NOMO-1 treated with dmso at 0.1 percent for 144 hours (cell line): ENCODE results near the gene RASAL2.
A peak's percentile ranks its signal among the peaks of the same experiment; 100 is the strongest.
"Not testable (repeated sequence)": the region's sequence is repeated elsewhere in the genome, so short reads cannot be mapped to it uniquely, and the experiment has no call there.

ENCODE experiments used
- DNase-seq: peaks from one replicate; lab custom pipeline; 2025; ENCODE audit not compliant: unreplicated experiment; lab: John Stamatoyannopoulos, UW

The RASAL2 gene

DNA sequence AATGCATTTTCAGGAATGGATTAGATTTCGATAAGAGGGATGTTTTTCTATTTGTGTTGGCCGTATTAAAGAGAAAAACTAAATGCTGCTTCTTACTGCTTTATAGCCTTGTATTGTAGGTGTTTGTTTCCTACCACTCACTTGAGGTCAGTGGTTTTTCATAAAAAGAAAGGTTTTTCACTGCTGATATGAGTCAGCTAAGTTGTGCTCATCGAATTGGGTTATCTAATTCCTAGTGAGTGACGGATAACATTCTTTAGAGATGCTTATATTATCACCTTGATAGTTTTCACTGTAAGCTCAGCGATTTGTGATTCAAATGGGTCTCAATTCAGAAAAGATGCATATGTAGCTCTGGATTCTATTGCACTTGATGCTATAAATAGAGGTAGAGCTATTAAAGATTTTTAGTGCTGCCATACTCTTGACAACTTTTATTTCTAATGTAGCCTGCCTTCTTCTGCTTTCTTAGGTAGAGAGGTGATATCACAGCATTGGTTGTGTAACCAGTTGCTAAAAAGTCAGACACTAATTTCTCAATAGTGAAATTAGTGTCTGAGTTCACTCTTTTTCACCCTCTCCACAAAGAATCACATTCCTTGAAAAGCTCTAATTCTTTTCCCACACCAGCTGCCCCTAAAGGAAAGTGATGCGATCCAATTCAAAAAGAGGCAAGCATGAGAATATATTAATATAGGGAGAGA, 180.0 kb downstream of the RASAL2 start:
- DNase-seq: peak; percentile 44

DNA sequence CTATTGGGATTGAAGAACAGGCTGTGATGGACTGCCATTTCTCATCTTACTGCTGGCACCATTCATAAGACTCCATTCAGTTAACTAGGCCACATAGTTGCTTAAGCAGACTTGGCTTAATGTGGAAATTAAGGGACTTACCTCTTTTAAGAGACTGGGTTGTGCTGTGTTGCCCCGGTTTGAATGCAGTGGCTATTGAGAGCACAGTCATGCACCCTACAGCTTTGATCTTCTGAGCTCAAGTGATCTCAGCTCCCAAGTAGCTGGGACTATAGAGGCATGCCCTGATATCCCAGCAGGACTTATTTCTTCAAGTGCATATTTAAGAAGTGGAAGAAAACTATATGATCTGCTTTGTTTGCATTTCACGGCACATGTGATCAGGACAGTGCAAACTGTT, 181.1 kb downstream of the RASAL2 start:
- no peak for DNase-seq

DNA sequence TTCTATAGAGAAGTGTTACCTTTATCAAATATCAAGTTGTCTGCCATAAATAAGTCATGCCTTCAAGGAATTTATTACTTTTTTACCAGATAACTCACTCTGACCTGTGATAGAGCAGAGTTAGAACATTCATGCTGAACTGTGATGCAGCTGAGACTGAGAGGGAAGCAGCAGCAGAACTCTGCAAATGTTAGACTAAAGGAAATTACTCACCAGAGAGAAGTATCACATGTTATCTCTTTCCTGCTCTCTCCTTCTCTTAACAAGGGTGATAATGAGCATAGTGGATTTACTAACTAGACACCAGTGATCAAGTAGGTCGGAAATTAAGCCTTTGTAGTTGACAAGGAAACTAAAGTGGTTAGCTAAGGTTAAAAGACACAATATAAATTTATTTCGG, 181.6 kb downstream of the RASAL2 start:
- DNase-seq: no peak

DNA sequence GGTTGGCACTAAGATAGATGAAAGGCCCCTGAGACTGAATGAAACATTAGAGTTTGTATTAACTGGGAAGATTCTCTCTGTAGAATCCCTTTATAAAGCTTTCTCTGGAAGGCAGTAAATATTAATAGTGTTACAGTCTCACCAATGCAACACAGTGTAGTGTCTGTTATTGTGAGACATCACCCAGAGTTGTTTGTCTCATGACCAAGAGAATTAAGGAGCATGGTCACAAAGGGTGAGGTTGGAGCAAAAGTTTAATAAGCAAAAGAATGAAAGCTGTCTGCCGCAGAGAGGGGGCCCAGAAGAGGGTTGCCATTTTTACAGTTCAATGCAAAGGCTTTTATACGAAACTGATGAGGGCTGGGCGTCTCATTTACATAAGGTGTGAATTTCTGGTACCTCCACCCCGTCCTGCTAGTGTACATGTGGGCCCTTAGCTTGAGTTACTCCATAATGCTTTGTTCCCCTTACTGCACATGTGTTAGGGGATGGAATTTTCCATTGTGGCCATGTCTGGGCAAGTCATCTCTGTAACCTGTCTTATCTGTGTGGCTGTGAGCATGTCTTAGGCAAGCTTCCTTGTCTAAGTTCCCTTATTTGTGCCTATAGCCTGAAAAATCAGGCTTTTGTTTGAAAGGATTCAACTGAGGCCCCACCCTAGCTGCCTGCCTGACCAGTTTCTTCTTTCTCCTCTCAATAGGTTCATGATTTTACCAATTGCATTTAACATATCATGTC, 184.1 kb downstream of the RASAL2 start:
- peak; percentile 65 for DNase-seq

DNA sequence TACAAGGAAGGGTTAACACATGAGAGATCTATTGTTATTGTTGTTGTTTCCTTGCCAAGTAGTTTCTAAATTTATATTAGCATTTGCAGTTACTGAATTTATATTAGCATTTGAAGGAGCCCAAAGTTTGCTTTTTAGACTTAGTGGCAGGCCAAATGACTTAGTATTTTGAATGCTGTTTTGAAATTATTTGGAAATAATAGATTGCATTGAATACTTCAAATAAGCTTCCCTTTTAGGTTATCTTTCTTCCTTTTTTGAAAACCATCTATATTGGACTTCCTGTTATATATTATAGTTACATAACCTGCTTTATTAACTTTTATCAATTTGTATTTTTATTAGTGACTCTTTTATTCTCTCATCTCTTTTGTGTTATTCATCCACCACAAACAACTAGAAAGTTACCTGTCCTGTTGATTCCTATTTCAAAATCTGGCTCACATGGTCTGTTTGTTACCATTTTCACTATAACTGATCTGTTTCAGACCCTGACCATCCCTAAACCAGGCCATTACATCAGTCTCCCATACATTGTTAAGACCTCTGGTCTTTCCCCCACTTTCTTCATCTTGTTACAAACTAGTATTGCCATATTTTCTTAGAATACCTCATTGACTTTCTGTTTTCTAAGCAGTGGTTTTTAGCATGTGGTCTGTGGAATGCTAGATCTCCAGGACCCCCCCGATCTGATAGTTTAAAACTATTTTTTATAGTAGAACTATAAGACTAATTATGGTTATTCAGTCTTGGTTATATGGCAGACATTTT, 185.2 kb downstream of the RASAL2 start:
- no peak for DNase-seq

DNA sequence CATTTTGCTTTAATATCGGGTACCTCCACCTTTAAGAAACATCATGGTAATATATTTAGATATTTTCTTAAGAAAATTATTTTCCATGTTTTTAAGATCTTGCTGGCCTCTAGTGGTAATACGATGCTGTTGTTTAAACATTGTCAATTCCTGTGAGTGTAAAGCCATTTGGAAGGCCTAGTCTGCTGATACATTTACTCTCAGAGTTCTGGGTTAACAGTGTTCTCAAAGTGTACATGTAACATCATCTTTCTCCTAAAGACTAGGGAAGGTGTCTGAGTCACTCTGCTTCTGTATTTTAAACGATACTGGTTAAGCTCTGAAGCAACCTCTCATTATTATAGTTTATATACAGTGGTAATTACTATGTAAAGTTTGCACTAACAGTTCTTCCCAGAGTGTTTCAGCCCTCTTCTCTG, 189.1 kb downstream of the RASAL2 start:
- peak; percentile 45 for DNase-seq

DNA sequence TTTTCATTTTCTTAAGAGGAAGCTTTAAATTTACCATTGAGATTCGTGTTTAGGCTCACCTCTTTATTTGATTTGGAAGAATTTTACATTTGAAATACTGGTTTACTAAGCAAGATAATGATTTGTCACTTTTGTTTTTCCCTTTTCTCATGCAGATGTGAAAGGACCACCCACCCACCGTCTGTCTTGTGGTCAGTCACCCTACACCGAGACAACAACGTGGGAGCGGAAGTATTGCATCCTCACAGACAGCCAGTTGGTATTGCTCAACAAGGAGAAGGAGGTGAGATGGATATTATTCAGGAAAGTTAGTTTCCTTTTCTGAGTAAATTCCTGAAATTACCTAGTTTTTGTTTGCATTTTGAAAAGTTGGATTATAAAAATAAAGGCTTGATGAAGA, 189.5 kb downstream of the RASAL2 start:
- DNase-seq: peak; percentile 41

DNA sequence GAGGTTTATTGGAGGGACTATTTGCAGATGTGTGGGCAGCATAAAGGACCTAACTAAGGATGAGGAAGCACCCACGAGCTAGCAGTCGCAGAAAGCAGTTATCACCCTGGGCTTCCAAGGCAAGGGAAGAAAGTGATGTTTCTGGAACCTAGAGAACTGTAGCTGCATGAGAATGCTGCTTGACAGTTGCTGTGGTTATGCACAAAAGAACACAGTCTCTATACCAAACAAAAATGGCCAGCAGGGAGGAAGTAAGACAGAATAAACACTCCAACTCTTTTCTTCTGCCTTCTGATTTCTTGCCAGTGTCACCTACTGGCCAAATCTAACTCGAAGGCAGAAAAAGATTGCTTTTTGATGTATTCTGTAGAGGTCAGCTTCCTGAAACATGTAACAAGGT, 190.2 kb downstream of the RASAL2 start:
- DNase-seq: peak; percentile 15

DNA sequence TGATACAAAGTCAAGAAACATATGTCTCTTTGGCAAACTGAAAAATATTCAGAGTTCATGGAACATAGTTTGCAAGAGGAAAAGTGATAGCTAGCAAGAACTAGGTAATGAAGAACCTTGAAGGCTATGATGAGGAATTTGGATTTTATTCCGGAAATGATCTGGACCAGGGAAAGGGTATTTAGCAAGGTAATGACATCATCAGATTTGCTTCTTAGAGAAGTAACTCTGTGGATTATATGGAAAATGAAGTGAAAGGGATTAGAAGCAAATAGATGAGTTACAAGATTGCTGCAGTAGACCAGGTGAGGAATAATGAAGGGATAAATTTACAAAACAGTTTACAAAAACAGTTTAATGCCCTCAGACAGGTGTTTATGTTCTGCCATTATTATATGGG, 197.3 kb downstream of the RASAL2 start:
- no peak for DNase-seq

DNA sequence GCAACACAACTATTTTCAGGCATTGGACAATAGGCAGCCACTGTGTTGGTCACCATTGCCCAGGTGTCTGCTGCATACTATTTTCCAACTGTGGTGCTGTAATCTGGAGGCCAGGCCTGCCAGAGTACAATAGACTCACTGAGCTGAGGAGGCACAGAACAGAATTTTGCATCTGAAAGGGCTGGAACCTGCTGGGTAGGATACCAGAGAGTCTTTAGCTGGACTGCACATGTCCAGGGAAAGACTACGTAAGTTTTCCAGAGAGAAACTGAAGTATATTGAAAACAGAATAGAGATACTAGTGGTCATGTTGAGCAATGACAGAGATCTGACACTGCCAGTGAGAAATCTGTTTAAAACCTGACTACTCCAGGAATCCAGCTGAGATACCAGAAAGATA, 200.8 kb downstream of the RASAL2 start:
- no peak for DNase-seq

DNA sequence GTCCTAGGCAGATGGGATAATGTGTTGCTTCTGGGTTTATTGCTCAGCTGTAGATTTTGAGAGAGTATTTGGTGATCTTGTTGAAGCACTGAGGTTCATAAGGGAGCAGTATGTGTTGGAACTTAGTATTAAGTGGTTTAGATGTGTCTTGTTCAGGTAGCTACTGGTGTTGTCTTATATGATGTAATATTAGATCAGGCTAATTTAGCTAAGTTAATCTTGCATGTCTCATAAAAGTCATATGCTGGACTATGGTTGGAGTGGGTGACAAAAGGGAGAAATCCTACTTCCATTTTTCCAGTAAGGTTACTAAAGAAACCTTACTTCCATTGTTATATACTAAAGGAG, 206.4 kb downstream of the RASAL2 start:
- no peak for DNase-seq

DNA sequence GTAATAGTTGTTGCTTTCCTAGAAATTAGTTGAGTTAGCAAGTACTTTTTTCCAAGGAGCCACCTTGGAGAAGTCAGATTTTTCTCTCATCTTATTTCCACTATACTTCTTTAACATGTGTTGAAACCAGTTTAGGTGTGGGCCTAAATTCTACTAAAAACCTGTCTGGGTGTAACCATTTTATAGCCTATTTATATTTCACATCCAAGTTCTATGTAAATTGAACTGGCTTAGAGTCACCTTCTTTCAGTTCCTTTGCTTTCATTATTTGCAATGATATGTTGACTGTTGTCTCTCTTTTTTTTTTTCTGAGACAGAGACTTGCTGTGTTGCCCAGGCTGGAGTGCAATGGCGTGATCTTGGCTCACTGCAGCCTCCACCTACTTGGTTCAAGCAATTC, 207.2 kb downstream of the RASAL2 start:
- no peak for DNase-seq

DNA sequence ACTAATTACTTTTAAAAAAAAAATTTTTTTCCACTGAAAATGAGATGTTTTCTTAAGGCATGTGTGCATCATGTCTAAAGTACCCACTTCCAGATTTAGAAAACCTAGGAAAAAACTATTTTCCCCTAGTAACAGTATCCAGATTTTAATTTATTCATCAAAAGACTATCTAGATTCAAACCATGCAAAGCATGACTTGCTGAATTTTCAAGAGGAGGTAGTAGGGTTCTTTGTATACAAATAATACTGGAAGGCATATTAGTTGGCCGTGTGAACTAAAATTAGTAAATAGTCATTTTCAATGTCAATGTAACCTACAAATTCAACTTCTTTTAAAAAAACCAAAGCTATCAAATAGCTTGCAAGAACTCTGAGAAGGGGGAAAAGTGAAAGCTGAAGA, 213.4 kb downstream of the RASAL2 start:
- no peak for DNase-seq

DNA sequence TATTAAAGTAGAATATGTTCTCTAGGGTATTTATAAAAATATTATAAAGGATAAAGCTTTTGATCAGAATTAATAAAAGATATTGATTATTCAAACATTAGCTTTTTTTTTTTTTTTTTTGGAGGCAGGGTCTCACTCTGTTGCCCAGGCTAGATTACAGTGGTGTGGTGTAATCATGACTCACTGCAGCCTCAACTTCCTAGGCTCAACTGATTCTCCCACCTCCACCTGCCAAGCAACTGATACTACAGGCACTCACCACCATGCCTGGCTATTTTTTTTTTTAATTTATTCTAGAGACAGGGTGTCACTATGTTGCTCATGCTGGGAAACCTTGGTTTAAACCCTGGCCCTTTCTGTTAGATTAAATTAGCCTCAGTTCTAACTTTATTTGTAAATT, 214.5 kb downstream of the RASAL2 start:
- no peak for DNase-seq

DNA sequence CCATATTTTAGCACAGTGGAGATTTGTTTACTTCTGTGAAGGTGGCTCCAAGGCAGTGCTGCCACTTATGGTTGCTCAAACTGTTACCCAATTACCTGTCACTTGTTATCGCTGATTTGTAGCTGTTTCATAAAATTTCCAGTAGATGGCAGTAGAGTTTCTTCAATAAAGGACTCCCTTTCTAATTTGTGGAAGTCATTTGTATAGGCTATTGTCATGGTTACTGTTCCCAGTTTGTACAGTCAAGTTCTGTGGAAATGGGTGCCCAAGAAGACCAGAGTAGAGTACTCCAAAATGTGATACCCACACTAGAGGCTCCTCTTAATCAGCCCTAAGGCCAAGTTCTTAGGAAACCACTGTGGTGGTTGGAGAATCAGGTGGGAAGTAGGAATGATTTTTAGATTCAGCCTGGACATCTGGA, 216.8 kb downstream of the RASAL2 start:
- DNase-seq: peak; percentile 18

DNA sequence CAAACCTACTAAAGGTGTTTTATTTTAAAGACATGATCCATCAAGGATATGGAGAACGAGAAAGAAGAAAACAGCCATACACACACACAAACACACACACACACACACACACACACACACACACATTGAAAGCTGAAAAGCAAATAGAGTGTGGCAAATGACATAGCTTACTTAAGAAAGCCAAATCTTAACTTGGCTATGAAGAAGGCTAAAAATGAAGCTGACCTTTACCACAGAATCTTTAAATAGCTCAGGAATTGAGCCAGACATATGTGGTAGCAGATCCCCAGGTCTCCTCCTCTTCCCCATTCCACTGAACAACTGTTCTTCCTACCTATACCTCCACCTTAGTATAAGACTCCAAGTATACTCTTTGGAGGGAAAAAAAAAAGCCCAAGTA, 217.3 kb downstream of the RASAL2 start:
- DNase-seq: no peak

DNA sequence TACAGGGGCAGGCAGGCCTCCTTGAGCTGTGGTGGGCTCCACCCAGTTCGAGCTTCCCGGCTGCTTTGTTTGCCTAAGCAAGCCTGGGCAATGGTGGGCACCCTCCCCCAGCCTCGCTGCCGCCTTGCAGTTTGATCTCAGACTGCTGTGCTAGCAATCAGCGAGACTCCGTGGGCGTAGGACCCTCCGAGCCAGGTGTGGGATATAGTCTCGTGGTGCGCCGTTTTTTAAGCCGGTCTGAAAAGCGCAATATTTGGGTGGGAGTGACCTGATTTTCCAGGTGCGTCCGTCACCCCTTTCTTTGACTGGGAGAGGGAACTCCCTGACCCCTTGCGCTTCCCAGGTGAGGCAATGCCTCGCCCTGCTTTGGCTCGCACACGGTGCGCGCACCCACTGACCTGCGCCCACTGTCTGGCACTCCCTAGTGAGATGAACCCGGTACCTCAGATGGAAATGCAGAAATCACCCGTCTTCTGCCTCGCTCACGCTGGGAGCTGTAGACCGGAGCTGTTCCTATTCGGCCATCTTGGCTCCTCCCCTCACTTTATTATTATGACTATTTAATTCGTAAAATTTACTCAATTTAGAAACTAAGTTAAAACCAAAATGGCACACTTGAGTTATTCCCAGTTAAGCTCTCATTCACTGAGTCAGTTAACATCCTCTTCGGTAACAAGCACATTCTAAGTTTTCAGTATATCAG, 226.5 kb downstream of the RASAL2 start:
- DNase-seq: not testable (repeated sequence)

DNA sequence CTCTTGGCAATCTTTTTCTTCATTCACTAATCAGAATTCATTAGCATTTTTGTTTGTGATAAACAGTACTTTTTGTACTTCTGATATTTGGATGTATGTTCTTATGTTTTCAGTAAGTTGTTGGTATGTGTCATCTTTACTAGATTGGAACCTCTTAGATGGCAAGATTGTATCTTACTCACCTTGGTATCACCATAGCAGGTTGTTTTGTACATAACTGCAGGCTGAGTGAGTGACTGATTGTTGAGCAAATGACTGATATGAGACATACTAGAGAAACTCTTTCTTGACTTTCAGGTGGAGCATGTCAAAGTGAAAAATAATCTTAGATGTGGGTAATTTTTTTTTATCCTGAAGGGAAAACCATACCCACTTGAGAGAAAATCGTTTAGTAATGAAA, 229.2 kb downstream of the RASAL2 start:
- DNase-seq: no peak

DNA sequence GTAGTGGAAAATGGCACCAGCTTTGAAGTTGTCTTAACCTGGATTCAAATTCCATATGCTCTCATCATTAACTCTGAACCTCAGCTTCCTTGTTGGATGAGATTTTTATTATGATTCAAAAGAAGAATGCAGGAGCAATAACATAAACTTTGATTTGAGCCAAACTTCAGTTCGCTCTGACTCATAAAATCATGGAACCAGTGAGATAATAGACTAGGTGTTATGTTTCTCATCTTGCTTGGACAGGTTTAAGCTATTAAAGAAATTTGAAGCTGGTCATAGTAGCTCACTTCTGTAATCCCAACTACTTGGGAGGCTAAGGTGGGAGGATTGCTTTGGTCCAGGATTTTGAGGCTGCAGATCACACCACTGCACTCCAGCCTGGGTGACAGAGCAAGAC, 230.1 kb downstream of the RASAL2 start:
- DNase-seq: no peak

DNA sequence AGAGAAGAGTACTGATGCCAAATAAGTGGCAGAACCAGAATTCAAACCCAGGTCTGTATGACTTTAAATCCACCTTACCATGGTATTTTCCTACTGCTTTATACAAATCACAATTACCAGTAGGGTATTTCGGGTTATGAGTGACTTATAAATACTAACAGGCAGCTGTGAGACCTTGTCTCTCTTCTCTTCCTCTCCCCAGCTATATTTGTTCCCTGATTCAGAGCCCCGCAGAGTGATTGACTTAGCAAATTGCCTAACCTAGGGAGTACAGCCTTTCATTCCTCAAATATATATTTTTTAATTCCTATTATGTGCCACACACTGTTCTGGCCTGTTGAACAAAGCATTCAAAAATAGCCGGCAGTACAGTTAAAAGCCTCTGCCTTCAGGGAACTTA, 234.8 kb downstream of the RASAL2 start:
- DNase-seq: no peak

DNA sequence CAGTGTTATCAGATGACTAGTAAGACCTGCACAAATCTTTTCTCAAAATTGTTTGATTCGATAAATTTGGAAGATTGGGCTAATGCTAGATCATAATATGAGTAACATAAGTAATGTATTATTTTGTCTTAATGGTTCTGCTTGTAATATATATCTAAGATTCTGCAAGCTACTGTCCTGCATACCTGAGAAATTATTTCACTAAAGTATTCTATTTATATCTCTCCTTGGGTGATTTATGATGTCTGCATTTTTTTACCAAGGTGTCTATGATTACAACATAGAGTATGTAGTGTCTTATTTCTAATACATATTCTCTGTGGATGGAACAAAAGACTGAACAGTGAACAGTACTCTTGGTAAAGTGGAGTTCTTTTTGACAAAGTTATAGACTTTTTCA, 236.2 kb downstream of the RASAL2 start:
- DNase-seq: no peak
